ENCODE results near the gene CHRDL2. TPM values are rescaled to one million over a fixed set of nuclear protein-coding genes. Genes with fewer than 3 reads are reported as not detected.
"Not testable (repeated sequence)": the region's sequence is repeated elsewhere in the genome, so short reads cannot be mapped to it uniquely, and the experiment has no call there.

CHRDL2 gene
- 1 to 10 TPM in 10 of 12 donors, not detected in 2; 1.1 to 5.7 (median 3.1) TPM for polyA plus RNA-seq (ENCODE audit: insufficient read length in 12 of 12)
- long read RNA-seq, donor 1 = 0 reads
- long read RNA-seq, donor 2 = 0 reads
- long read RNA-seq, donor 3 = 0 reads
- long read RNA-seq, donor 4 = 0 reads
- long read RNA-seq, donor 5 = 0 reads
- long read RNA-seq, donor 6 = 0 reads
- long read RNA-seq, donor 7 = 0 reads
- long read RNA-seq, donor 8 = 0 reads
- long read RNA-seq, donor 9 = 0 reads
- long read RNA-seq, donor 10, partial matches to known transcripts = 0 of 1 reads
- long read RNA-seq, donor 10, other reads (novel, unspliced or antisense) = 0 of 1 reads
- long read RNA-seq, donor 11 = 0 reads

- no peak for DNase-seq
These were observed at the start of gene CHRDL2 for GRCh38 chr11:74731301-74732094. TSS of gene CHRDL2 (minus strand) at chr11:74731426. CDS start at chr11:74730888, 538 bp downstream.

- peak; percentile 4 for DNase-seq
These were observed 49.2 kb upstream of the CHRDL2 start for GRCh38 chr11:74780248-74781005.

DNA sequence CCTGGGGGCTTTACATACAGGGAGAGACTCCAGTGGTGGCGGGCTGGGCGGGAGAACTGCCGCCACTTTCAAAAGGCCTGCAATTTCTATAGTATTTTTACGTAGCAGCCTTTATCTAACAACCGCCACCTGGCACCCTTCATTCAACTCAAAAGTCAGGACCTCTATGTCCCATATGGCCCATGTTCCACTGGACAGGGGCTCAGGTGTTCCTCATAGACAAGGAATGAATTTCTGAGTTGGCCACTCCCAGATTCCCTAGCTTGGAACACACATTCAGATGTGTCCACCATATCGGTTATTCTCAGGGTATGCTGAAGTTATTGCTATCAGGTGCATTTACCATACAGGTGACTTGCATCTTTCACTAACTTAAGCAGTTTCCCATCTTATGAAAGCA lies 47.4 kb upstream of the CHRDL2 start:
- DNase-seq = no peak

- DNase-seq = no peak
These were observed 46.7 kb upstream of the CHRDL2 start for GRCh38 chr11:74777877-74778276.

GRCh38 chr11:74777038-74777437 lies 45.8 kb upstream of the CHRDL2 start:
- DNase-seq = no peak

GRCh38 chr11:74776546-74776945 lies 45.3 kb upstream of the CHRDL2 start:
- DNase-seq = no peak

DNA sequence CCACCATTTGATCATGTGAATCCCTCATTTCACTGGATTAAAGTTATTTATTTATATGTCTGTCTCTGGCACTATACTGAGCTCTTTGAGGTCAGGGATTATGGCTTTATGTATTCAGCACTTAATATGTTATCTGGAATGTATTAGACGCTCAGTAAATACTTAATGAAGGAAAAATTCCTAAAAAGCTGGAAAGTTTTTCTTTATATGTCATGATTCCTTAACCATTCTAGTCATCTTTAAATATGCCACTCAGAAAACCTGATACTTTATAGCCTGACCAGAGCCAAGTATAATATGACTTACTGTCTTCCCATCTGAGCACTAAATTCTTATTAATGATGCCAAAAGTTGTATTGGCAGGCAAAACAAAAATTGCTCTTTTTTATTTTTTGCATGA lies 44.5 kb upstream of the CHRDL2 start:
- DNase-seq = no peak

- no peak for DNase-seq
These were observed 42.2 kb upstream of the CHRDL2 start for GRCh38 chr11:74773476-74773875.

- no peak for DNase-seq
These were observed 39.9 kb upstream of the CHRDL2 start for GRCh38 chr11:74771139-74771538.

GRCh38 chr11:74770456-74770855 lies 39.2 kb upstream of the CHRDL2 start:
- no peak for DNase-seq

- DNase-seq = no peak
These were observed 38.0 kb upstream of the CHRDL2 start for GRCh38 chr11:74769055-74769707.

GRCh38 chr11:74768172-74768651 lies 37.0 kb upstream of the CHRDL2 start:
- DNase-seq = not testable (repeated sequence)

DNA sequence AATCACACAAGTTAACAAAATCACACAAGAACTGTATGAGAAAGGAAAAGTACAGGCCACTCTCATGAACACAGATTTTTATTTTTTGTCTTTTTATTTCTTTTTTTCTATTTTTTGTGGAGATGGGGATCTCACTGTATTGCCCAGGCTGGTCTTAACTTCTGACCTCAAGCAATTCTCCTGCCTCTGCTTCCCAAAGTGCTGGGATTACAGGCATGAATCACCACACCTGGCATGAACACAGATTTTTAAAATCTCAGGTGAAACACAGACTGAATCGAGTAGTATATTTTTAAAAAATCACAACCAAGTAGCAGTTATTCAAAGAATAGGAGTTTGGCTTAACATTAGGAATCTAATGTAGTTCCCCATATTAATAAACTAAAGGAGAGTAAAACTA lies 35.7 kb upstream of the CHRDL2 start:
- no peak for DNase-seq

DNA sequence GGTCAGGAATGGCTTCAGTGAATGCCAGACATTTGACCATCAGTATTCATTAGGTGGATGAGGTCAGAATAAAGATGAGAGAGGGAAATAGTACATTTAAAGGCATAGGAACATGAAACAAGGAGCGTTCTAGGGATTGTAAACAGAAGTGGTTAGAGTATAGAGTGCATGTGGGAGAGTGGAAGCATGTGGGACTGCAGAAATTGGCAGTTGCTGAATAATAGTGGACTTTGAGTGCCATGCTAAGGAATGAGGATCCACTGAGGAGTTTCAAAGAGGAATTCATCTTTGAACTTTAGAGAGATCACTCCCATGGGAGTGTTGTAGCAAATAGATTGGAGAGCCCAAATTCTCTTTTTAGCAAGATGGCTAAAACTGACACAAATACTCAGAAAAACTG lies 25.3 kb upstream of the CHRDL2 start:
- no peak for DNase-seq

DNA sequence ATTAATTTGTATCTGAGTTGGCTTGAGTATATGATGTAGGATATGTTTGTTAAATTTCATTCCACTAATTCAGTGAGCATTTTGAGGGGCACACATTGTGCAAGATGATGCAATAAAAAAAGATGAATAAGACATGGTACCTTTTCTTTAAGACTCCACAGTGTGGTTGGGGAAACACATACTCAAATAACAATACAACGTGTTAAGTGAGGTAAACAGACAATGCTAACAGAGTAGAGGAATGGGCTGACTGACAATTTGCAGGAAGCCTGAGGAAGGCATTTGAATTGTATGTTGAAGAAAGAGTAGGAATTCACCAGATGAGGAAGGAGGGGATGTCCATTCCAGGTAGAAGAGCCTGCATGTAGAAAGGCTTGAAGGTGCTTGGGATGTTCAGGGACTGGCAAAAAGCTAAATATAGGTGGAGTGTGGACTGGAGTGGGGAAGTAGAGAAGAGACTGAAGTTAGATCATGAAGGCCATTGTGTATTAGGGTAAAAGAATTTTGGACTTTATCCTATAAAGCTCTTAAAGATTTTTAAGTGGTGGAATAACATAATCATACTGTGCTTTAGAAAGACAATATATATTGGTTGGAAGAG lies 24.3 kb upstream of the CHRDL2 start:
- no peak for DNase-seq

DNA sequence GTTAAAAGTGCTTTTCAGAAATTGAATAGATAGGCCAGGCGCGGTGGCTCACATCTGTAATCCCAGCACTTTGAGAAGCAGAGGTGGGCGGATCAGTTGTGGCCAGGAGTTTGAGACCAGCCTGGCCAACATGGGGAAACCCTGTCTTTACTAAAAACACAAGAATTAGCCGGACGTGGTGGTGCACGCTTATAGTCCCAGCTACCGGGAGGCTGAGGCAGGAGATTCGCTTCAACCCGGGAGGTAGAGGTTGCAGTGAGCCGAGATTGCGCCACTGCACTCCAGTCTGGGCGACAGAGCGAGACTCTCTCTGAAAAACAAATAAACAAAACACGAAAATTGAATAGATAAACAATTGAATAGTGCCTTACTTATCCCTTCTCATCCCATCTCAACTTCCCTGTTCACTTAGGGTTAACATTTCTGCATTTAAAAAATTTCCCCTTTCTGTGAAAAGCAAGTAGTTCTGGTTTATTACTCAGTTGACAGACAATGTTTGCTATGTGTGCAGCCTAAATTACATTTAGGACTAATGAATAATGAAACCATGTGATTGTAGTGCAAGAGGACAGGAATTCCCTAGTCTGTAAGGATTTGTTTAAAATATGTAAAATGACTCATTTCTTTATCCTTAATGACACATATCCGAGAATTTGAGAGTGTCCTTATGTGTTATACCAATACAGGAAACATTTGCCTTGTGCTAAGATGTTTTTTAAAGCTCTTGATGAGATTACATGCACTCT lies 23.5 kb upstream of the CHRDL2 start:
- no peak for DNase-seq

DNA sequence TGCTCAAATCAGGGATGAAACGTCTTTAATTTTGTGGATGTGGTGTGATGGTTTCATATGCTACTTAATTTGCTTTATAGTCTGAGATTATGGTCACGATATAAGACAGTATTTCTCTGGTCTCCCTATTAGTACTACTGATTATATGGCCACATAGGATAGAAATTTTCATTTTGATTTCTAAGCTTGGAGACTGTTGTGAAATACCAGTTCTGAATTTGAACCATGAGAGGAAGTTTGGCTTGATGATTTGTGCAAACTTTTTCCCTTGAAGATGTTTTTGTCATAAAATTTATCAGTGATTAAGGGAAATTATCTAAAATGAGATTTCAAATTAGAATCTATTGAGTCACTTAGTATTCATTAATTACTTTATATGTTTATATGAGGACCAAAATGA lies 20.1 kb upstream of the CHRDL2 start:
- DNase-seq = no peak

DNA sequence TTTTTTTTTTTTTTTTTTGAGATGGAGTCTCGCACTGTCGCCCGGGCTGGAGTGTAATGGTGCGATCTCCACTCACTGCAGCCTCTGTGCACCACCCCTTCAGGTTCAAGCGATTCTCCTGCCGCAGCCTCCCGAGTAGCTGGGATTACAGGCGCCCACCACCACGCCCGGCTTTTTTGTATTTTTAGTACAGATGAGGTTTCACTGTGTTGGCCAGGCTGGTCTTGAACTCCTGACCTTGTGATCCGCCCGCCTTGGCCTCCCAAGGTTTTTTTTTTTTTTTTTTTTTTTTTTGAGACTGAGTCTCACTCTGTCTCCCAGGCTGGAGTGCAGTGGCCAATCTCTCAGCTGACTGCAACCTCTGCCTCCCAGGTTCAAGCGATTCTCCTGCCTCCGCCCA lies 19.4 kb upstream of the CHRDL2 start:
- DNase-seq = not testable (repeated sequence)

DNA sequence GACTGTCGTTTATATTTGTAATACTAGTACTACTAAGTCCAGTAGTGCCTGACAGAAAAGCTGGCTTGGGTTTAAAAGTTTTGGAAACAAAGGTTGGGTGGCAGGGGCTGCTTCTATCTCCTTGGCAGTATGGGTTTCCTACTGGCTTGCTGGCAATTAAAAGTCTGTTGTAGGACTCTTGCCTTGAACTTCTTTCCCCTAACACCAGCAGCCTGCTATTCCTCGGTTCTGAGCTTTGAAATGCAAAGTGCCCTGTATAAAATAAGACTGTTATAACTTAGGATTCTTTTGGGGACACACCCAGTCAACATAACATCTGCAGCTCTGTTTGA lies 18.7 kb upstream of the CHRDL2 start:
- no peak for DNase-seq

DNA sequence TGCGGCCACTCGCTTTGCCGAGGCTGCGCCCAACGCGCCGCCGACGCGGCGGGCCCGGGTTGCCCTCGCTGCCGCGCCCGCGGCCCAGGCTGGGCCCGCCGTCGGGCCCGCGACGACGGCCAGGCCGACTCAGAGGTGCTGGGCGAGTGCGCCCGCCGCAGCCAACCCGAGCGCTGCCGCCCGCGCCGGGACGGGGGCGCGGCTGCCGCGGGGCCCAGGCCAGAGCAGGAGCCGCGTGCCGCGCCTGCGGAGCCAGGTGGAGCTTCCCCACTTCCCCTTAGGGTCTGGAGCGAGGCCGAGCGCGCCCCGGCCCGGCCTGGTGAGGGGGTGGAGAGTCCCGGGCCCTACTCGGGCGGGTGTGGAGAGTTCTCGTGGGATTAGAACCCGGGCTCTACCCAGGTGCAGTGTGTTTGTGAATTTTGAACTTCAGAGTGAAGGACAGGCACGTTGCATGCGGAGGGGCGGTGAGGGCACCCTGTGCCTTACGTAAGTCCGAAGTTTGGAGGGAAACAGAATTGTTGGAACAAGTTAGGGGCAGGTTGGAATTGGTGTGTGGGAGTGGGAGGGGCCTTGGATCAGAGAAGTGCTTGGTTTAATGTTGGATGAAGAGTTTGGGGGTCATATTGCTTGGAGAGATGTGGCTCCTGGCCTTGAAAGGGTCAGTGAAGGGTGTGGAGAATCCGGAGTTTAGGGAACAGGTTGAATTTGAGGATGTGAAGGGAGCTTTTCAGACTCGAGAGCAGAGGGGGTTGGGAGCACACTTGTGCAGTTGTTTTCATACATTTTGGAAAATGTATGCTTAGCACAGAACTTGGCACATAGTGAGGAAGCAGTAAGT lies 18.1 kb upstream of the CHRDL2 start:
- peak; percentile 42 for DNase-seq

Measured in muscle of arm (tissue), 14 donors.